K562 (cell line): ENCODE measurements around the gene WDR45B. TPM values are rescaled to one million over a fixed set of nuclear protein-coding genes. Genes with fewer than 3 reads are reported as not detected.

Experiments used
- ATAC-seq: fragments of 200-7000 bp; cut with Tn5 transposase; 3 replicates; pipeline ENCODE4 v1.9.1; 2020; ENCODE audit warnings: moderate library complexity
- BruUV-seq: library from RNA; stranded (reverse); fragments of 400-500 nt; replicated peaks from 2 replicates; lab custom pipeline; 2021; lab: Mats Ljungman, UMichigan
- CTCF ChIA-PET: fragments of 300-600 bp; formaldehyde crosslinking; extraction: SDS; loops from one replicate; lab custom pipeline; 2021; ENCODE audit warnings: low intra/inter-chr PET ratio; lab: Yijun Ruan, JAX
- POLR2A ChIA-PET: fragments of 300-600, 350-650 bp; sonication (Branson Sonifier 250); formaldehyde crosslinking; extraction: SDS; loops from one replicate; lab custom pipeline; 2021; ENCODE audit warnings: antibody characterized with exemption, inconsistent platforms; lab: Yijun Ruan, JAX
- DNase-seq, 4 experiments: peaks; one replicate each; pipeline versions ENCODE4 v3.0.0 to v3.0.0-alpha.2; 2011 to 2018; ENCODE audit warnings: low spot score in 3 of 4, mixed read lengths in 3 of 4; ENCODE audit errors: extremely low read depth in 1 of 4
- FAIRE-seq: peaks from 2 replicates; lab custom pipeline; 2011; peaks lifted over from hg19 to GRCh38; lab: Jason Lieb, UNC
- H2AFZ ChIP-seq: 2 replicates; pipeline ENCODE4 v1.6.0; 2011; ENCODE audit warnings: low read depth, low read length, control low read depth, inconsistent platforms
- H3K27ac ChIP-seq: fragments of 200-600 bp; 3 replicates; pipeline ENCODE4 v1.8.0; 2011; ENCODE audit warnings: low read depth, mild to moderate bottlenecking, control low read depth, inconsistent platforms, low read length, moderate library complexity, mixed read lengths; ENCODE audit errors: extremely low read depth
- H3K27me3 ChIP-seq, 2 experiments: fragments of 300-600 bp in 1 of 2; 2 replicates in 1 of 2; 3 replicates in 1 of 2; pipeline versions ENCODE4 v1.6.0 to v1.8.0; 2011; ENCODE audit warnings: inconsistent platforms in 2 of 2, low read length in 2 of 2, mild to moderate bottlenecking in 1 of 2, mixed read lengths in 1 of 2, moderate library complexity in 1 of 2; ENCODE audit not compliant: control insufficient read depth in 2 of 2, insufficient read depth in 2 of 2
- H3K36me3 ChIP-seq: fragments of 300-600 bp; 3 replicates; pipeline ENCODE4 v1.8.0; 2011; ENCODE audit warnings: mild to moderate bottlenecking, low read length, inconsistent platforms; ENCODE audit not compliant: control insufficient read depth, insufficient read depth
- H3K4me1 ChIP-seq, 2 experiments: fragments of 200-600 bp in 1 of 2; replicated peaks in 1 of 2; 2 replicates in 1 of 2; 3 replicates in 1 of 2; pipeline versions ENCODE4 v1.5.1 to v1.8.0; 2011; ENCODE audit warnings: inconsistent platforms in 2 of 2, low read length in 2 of 2, mild to moderate bottlenecking in 1 of 2, mixed read lengths in 1 of 2, moderate library complexity in 1 of 2; ENCODE audit not compliant: control insufficient read depth in 2 of 2, insufficient read depth in 2 of 2
- H3K4me2 ChIP-seq: 2 replicates; pipeline ENCODE4 v1.6.1; 2011; ENCODE audit warnings: low read length, control low read depth, inconsistent platforms, mixed read lengths; ENCODE audit not compliant: insufficient read depth
- H3K4me3 ChIP-seq: fragments of 200-600 bp; sonication (generic), shearing (Covaris generic); 2 replicates; pipeline ENCODE4 v1.5.1; 2016; ENCODE audit warnings: control low read depth, inconsistent platforms
- H3K79me2 ChIP-seq: fragments of 200-600 bp; 3 replicates; pipeline ENCODE4 v1.8.0; 2011; ENCODE audit warnings: low read length, inconsistent platforms; ENCODE audit not compliant: control insufficient read depth, insufficient read depth
- H3K9ac ChIP-seq, 2 experiments: 2 replicates each; pipeline versions ENCODE4 v1.6.0 to v1.6.1; 2011; ENCODE audit warnings: low read depth in 2 of 2, low read length in 2 of 2, control low read depth in 1 of 2, inconsistent platforms in 1 of 2, mild to moderate bottlenecking in 1 of 2, mixed read lengths in 1 of 2; ENCODE audit not compliant: insufficient read depth in 1 of 2
- H3K9me1 ChIP-seq: one replicate; pipeline ENCODE4 v1.6.0; 2011; ENCODE audit warnings: inconsistent platforms, mild to moderate bottlenecking, low read length, moderate library complexity; ENCODE audit not compliant: control insufficient read depth, insufficient read depth
- H3K9me3 ChIP-seq: replicated peaks from 2 replicates; pipeline ENCODE4 v1.5.1; 2011; ENCODE audit warnings: low read depth, low read length, inconsistent platforms; ENCODE audit not compliant: control insufficient read depth, insufficient read depth
- H4K20me1 ChIP-seq: replicated peaks from 2 replicates; pipeline ENCODE4 v1.6.1; 2011; ENCODE audit warnings: low read length, inconsistent platforms, mixed read lengths; ENCODE audit not compliant: control insufficient read depth, insufficient read depth
- GTF2A2 ChIP-seq: IDR thresholded peaks from 2 replicates; pipeline ENCODE4 v1.6.1; 2016; ENCODE audit warnings: mild to moderate bottlenecking, missing genetic modification characterization, missing compliant biosample characterization
- HDAC6 ChIP-seq: IDR thresholded peaks from 2 replicates; pipeline ENCODE4 v1.6.1; 2012; ENCODE audit warnings: low read depth, mild to moderate bottlenecking, control low read depth, inconsistent platforms, low read length, moderate library complexity
- TEAD1 ChIP-seq, 2 experiments: fragments of 450-650 bp in 1 of 2; sonication (generic) in 1 of 2; formaldehyde crosslinking; IDR thresholded peaks; 2 replicates each; pipeline versions ENCODE4 v1.4.0 to v1.8.0; 2020 to 2022; ENCODE audit warnings: mild to moderate bottlenecking in 2 of 2, missing genetic modification reagents in 1 of 2
- WGBS: fragments of 100-300 bp; shearing (Covaris generic); methylation state at CpG from one replicate; pipeline ENCODE4 v1.1.6; 2016; ENCODE audit warnings: low coverage, mixed read lengths; ENCODE audit not compliant: insufficient coverage; ENCODE audit errors: missing lambda C conversion rate; 5-methylcytosine and 5-hydroxymethylcytosine counted together
- in situ Hi-C: fragments of 300-500 bp; cut with MboI; formaldehyde crosslinking; loops from 4 replicates; pipeline ENCODE4 v1.15.0; 2018; ENCODE audit warnings: inconsistent platforms, mixed read lengths
- intact Hi-C: fragments of 100-400 bp; cut with micrococcal nuclease; formaldehyde crosslinking; loops from 2 replicates; pipeline ENCODE4 v1.14.2; 2022
- polyA plus RNA-seq, 8 experiments: library from polyadenylated mRNA; depleted of rRNA in 4 of 8; stranded (reverse) in 5 of 8; unstranded in 3 of 8; fragments of >200 nt; fragmentation: Nextera tagmentation in 2 of 8; fragmentation: Illumina TruSeq in 1 of 8; extraction: Ambion mirVana in 2 of 8; extraction: Trizol in 1 of 8; gene quantifications; 2 replicates each; pipeline versions ENCODE4 v1.2.1 to v1.2.3, GENCODE V29; 2011 to 2014; ENCODE audit warnings: inconsistent platforms in 1 of 8, missing spikeins in 1 of 8
- total RNA-seq, 7 experiments: library from RNA; depleted of rRNA in 6 of 7; stranded (reverse); fragments of >200 nt in 6 of 7; fragmentation: Illumina TruSeq in 2 of 7; extraction: Trizol in 2 of 7; gene quantifications; 2 replicates each; pipeline versions ENCODE4 v1.2.1 to v1.2.3, GENCODE V29; 2011 to 2021; ENCODE audit warnings: low replicate concordance in 1 of 7

WDR45B gene
- total and polyA plus RNA-seq, 9 of the 15 experiments (the other 6 are each of a cell fraction or from before 2014, with no cell fraction given): 0.72 to 74.4 (median 35.9) TPM

- H4K20me1 ChIP-seq: peaks cover 24% of the 10 kb centered on the region
- TF ChIP-seq HDAC6: no peak
- intact Hi-C loops (no loop called here), in situ Hi-C loops (no loop called here)
- H3K9ac ChIP-seq: no peak overlapping the region; a peak in 1 of 4 replicates
- DNase-seq (no peak), FAIRE-seq (no peak), ATAC-seq (no peak)
- no peak overlapping the region for H3K4me3 ChIP-seq
- H3K27ac ChIP-seq: no peak overlapping the region
- H3K9me1 ChIP-seq: peaks cover 9% of the 10 kb centered on the region
- no peak overlapping the region for H2AFZ ChIP-seq
- ChIA-PET POLR2A (interaction anchor here (1.8 kb wide), 1 partner anchor 13 kb away, joined by 4 read pairs; no protein-coding TSS in a partner anchor), CTCF (no interaction called here)
- no TSS peak for BruUV-seq
- peaks cover 73% of the 10 kb centered on the region for H3K79me2 ChIP-seq
- H3K9me3 ChIP-seq: no peaks in the 10 kb centered on the region
- 98% methylated on average over 4 of the region's 4 CpGs for WGBS
- H3K36me3 ChIP-seq: peaks cover 52% of the 10 kb centered on the region
- H3K4me1 ChIP-seq: peaks cover 11 to 40% of the 10 kb centered on the region in 2 experiments; a peak in 4 of 5 replicates
- no peak overlapping the region for H3K4me2 ChIP-seq
- no peaks in the 10 kb centered on the region for H3K27me3 ChIP-seq
These were observed 2.7 kb downstream of the WDR45B start for GRCh38 chr17:82645516-82645915.

- WGBS: 87% methylated on average over 5 of the region's 5 CpGs
- DNase-seq: no peak
- no peak for ATAC-seq
- ChIA-PET POLR2A (interaction anchor here (0.5 kb wide), 1 partner anchor 50 kb away, joined by 4 read pairs; no protein-coding TSS in a partner anchor), CTCF (no interaction called here)
- peaks cover 66% of the 10 kb centered on the region for H3K36me3 ChIP-seq
- H3K4me2 ChIP-seq: no peak overlapping the region
- no peaks in the 10 kb centered on the region for H3K27me3 ChIP-seq
- no peak for TF ChIP-seq GTF2A2 (tag)
- TF ChIP-seq TEAD1 (CRISPR knock-in tag; IDR thresholded peaks at IDR 0.05): no peak
- H4K20me1 ChIP-seq: peaks cover 28% of the 10 kb centered on the region
- BruUV-seq: no TSS peak
- in situ Hi-C loops (no loop called here), intact Hi-C loops (no loop called here)
- no peak overlapping the region for H3K27ac ChIP-seq
- H3K4me1 ChIP-seq: peaks cover 11 to 34% of the 10 kb centered on the region in 2 experiments; a peak in 4 of 5 replicates
- no peaks in the 10 kb centered on the region for H3K9me3 ChIP-seq
- FAIRE-seq: no peak
- peaks cover 85% of the 10 kb centered on the region for H3K79me2 ChIP-seq
- peaks cover 9% of the 10 kb centered on the region for H3K9me1 ChIP-seq
- no peak overlapping the region for H3K9ac ChIP-seq
- no peak overlapping the region for H2AFZ ChIP-seq
- no peak overlapping the region for H3K4me3 ChIP-seq
These were observed 4.1 kb downstream of the WDR45B start for GRCh38 chr17:82644148-82644547.
